IMR-90 (cell line): ENCODE measurements around the gene SLX4IP. TPM values are rescaled to one million over a fixed set of nuclear protein-coding genes. Genes with fewer than 3 reads are reported as not detected.

Experiments used
- ATAC-seq: fragments of 200-7000 bp; cut with Tn5 transposase; 2 replicates; pipeline ENCODE4 v1.9.1; 2020; ENCODE audit warnings: low read depth, mild to moderate bottlenecking, moderate library complexity
- BruUV-seq: library from RNA; stranded (reverse); fragments of 400-500 nt; replicated peaks from 2 replicates; lab custom pipeline; 2021; lab: Mats Ljungman, UMichigan
- CTCF ChIA-PET: fragments of 300-600 bp; formaldehyde crosslinking; extraction: SDS; loops from one replicate; lab custom pipeline; 2021; ENCODE audit warnings: antibody characterized with exemption; lab: Yijun Ruan, JAX
- POLR2A ChIA-PET: fragments of 300-600 bp; sonication (Branson Sonifier 250); formaldehyde crosslinking; loops from one replicate; lab custom pipeline; 2022; ENCODE audit warnings: antibody characterized with exemption; ENCODE audit not compliant: unreplicated experiment; lab: Charles Lee
- DNase-seq: peaks from one replicate; pipeline ENCODE4 v3.0.0; 2013
- H2AFZ ChIP-seq: replicated peaks from 2 replicates; pipeline ENCODE3; 2013; ENCODE audit warnings: low read length, mild to moderate bottlenecking; ENCODE audit not compliant: poor library complexity
- H2AK5ac ChIP-seq: 2 replicates; pipeline ENCODE4 v1.6.1; 2013; ENCODE audit warnings: low read depth, low read length, inconsistent platforms
- H2AK9ac ChIP-seq: replicated peaks from 2 replicates; pipeline ENCODE3; 2013; ENCODE audit warnings: mild to moderate bottlenecking, low read depth, low read length, moderate library complexity; ENCODE audit not compliant: poor library complexity
- H2BK120ac ChIP-seq: 2 replicates; pipeline ENCODE4 v1.6.1; 2013; ENCODE audit warnings: low read depth, low read length, inconsistent platforms
- H2BK15ac ChIP-seq: 3 replicates; pipeline ENCODE4 v1.6.1; 2013; ENCODE audit warnings: low read depth, low read length, inconsistent platforms
- H2BK20ac ChIP-seq: 2 replicates; pipeline ENCODE4 v1.6.1; 2013; ENCODE audit warnings: low read depth, mild to moderate bottlenecking, inconsistent platforms, low read length, moderate library complexity
- H2BK5ac ChIP-seq: 2 replicates; pipeline ENCODE4 v1.6.1; 2013; ENCODE audit warnings: mild to moderate bottlenecking, low read depth, low read length, inconsistent platforms; ENCODE audit not compliant: poor library complexity, severe bottlenecking
- H3K14ac ChIP-seq: replicated peaks from 2 replicates; pipeline ENCODE4 v1.6.1; 2013; ENCODE audit warnings: low read depth, low read length, inconsistent platforms
- H3K18ac ChIP-seq: 2 replicates; pipeline ENCODE4 v1.6.1; 2013; ENCODE audit warnings: low read depth, low read length, control low read depth
- H3K23ac ChIP-seq: 2 replicates; pipeline ENCODE4 v1.6.1; 2013; ENCODE audit warnings: low read depth, low read length, inconsistent platforms
- H3K27ac ChIP-seq: 2 replicates; pipeline ENCODE4 v1.5.1; 2013; ENCODE audit warnings: mild to moderate bottlenecking, control low read depth, low read length; ENCODE audit not compliant: insufficient read depth
- H3K27me3 ChIP-seq: 2 replicates; pipeline ENCODE4 v1.6.1; 2013; ENCODE audit warnings: low read length; ENCODE audit not compliant: control insufficient read depth, insufficient read depth
- H3K36me3 ChIP-seq: 2 replicates; pipeline ENCODE4 v1.6.1; 2013; ENCODE audit warnings: low read length, mixed read lengths; ENCODE audit not compliant: control insufficient read depth, insufficient read depth
- H3K4ac ChIP-seq: 2 replicates; pipeline ENCODE4 v1.6.1; 2013; ENCODE audit warnings: low read depth, low read length, inconsistent platforms
- H3K4me1 ChIP-seq: 2 replicates; pipeline ENCODE4 v1.6.1; 2013; ENCODE audit warnings: low read length, mixed read lengths; ENCODE audit not compliant: control insufficient read depth, insufficient read depth
- H3K4me2 ChIP-seq: 2 replicates; pipeline ENCODE4 v1.6.1; 2013; ENCODE audit warnings: low read depth, mild to moderate bottlenecking, control low read depth, low read length, moderate library complexity
- H3K4me3 ChIP-seq: 2 replicates; pipeline ENCODE4 v1.5.1; 2013; ENCODE audit warnings: low read depth, mild to moderate bottlenecking, control low read depth, low read length, moderate library complexity; ENCODE audit not compliant: insufficient read depth
- H3K56ac ChIP-seq: 2 replicates; pipeline ENCODE4 v1.6.1; 2013; ENCODE audit warnings: low read length, inconsistent platforms; ENCODE audit not compliant: insufficient read depth; ENCODE audit errors: extremely low read depth
- H3K79me1 ChIP-seq, 2 experiments: 2 replicates each; pipeline ENCODE4 v1.6.1; 2013; ENCODE audit warnings: low read length in 2 of 2, inconsistent platforms in 1 of 2, low read depth in 1 of 2
- H3K9ac ChIP-seq: 2 replicates; pipeline ENCODE4 v1.6.1; 2013; ENCODE audit warnings: low read depth, low read length, control low read depth
- H3K9me1 ChIP-seq: 2 replicates; pipeline ENCODE4 v1.6.1; 2013; ENCODE audit warnings: low read length, inconsistent platforms; ENCODE audit not compliant: insufficient read depth
- H3K9me3 ChIP-seq: 2 replicates; pipeline ENCODE4 v1.6.1; 2013; ENCODE audit warnings: low read length; ENCODE audit not compliant: control insufficient read depth, insufficient read depth
- H4K20me1 ChIP-seq: 2 replicates; pipeline ENCODE4 v1.6.1; 2013; ENCODE audit warnings: low read length, inconsistent platforms; ENCODE audit not compliant: insufficient read depth
- H4K5ac ChIP-seq: 2 replicates; pipeline ENCODE4 v1.6.1; 2013; ENCODE audit warnings: mild to moderate bottlenecking, low read depth, low read length, control low read depth
- H4K8ac ChIP-seq, 2 experiments: 2 replicates each; pipeline ENCODE4 v1.6.1; 2013; ENCODE audit warnings: low read depth in 2 of 2, low read length in 2 of 2, control low read depth in 1 of 2, inconsistent platforms in 1 of 2
- H4K91ac ChIP-seq: 2 replicates; pipeline ENCODE4 v1.6.1; 2013; ENCODE audit warnings: low read depth, low read length, inconsistent platforms; ENCODE audit not compliant: insufficient read depth
- CHD1 ChIP-seq: IDR thresholded peaks from 2 replicates; pipeline ENCODE4 v1.6.1; 2012; ENCODE audit warnings: low read depth, low read length, improper control_type of control experiment
- MAFK ChIP-seq: IDR thresholded peaks from 2 replicates; pipeline ENCODE4 v1.6.1; 2012; ENCODE audit warnings: low read depth, low read length, improper control_type of control experiment
- NFE2L2 ChIP-seq: fragments of 150-350 bp; IDR thresholded peaks from 2 replicates; pipeline ENCODE4 v1.6.1; 2016; ENCODE audit warnings: low read depth, mild to moderate bottlenecking, low read length
- WGBS, 2 experiments: methylation state at CpG; one replicate each; pipeline versions ENCODE4 v1.1.5 to v1.1.7; 2013; ENCODE audit warnings: missing lambda C conversion rate in 2 of 2; ENCODE audit not compliant: insufficient read length in 1 of 2; ENCODE audit errors: extremely low coverage in 2 of 2; 5-methylcytosine and 5-hydroxymethylcytosine counted together
- dilution Hi-C: fragments of 300-500 bp; cut with HindIII; formaldehyde crosslinking; loops from one replicate; pipeline ENCODE4 v1.14.3; 2018; ENCODE audit warnings: low sequenced_read_pairs; ENCODE audit not compliant: unreplicated experiment
- in situ Hi-C: fragments of 300-500 bp; cut with MboI; formaldehyde crosslinking; loops from 3 replicates; pipeline ENCODE4 v1.14.3; 2019; ENCODE audit warnings: low sequenced_read_pairs, inconsistent platforms, mixed read lengths
- intact Hi-C: fragments of 100-400 bp; cut with micrococcal nuclease; formaldehyde crosslinking; loops from 2 replicates; pipeline ENCODE4 v1.10.0; 2022
- polyA plus RNA-seq, 3 experiments: library from polyadenylated mRNA; depleted of rRNA; stranded (reverse); fragments of >200 nt; gene quantifications; 2 replicates each; pipeline ENCODE4 v1.2.3, GENCODE V29; 2012; ENCODE audit warnings: low replicate concordance in 1 of 3
- total RNA-seq: library from RNA; depleted of rRNA; stranded (reverse); fragments of >200 nt; gene quantifications from 2 replicates; pipeline ENCODE4 v1.2.3, GENCODE V29; 2012

Gene SLX4IP
- total and polyA plus RNA-seq, 2 of the 4 experiments (the other 2 are of a cell fraction) = 1.3 to 5.9 TPM

DNA sequence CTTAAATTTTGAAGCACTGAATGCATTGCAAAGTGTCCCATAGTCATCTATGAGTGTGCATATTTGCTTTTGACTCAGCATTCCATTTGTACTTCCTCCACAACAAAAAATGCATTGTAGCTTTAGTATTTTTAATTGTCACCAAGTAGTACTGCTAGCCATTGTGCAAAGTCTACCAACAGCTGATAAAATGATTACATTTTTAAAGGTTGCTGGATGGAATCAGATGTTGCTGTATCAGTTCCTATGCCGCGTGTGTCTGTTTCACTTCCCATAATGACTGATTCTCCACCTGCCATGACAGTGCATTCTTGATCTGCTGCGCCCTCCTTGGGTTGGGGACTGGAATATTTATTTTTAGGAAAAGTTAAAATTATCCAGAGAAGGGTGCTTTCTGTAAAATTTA lies 41.2 kb downstream of the SLX4IP start:
- POLR2A ChIA-PET = no interaction called here
- in situ Hi-C loops = no loop called here

More for the DNA sequence above, 41.2 kb downstream of the SLX4IP start:
- Histone ChIP-seq H3K56ac (no peak overlapping the region), H2AK9ac (no peak overlapping the region), H4K91ac (no peak overlapping the region), H4K5ac (no peak overlapping the region), H4K8ac (no peak overlapping the region), H3K9me1 (no peaks in the 10 kb centered on the region; the same call in 1 of the 2 replicates), H2AK5ac (no peak overlapping the region), H2BK20ac (no peak overlapping the region), H3K27me3 (no peaks in the 10 kb centered on the region), H3K4me3 (no peak overlapping the region), H4K20me1 (no peaks in the 10 kb centered on the region), H3K23ac (no peak overlapping the region), H3K36me3 (0 out of 2 replicates have a peak, but pooled peaks cover 1% of the 10 kb centered on the region), H3K18ac (peak overlapping the region; percentile 80; the same call in 1 of the 2 replicates), H3K9ac (no peak overlapping the region), H2AFZ (no peak overlapping the region), H3K9me3 (0 out of 2 replicates have a peak, but pooled peaks cover 2% of the 10 kb centered on the region), H3K14ac (no peak overlapping the region; the same call in 1 of the 2 replicates), H2BK5ac (no peak overlapping the region), H2BK15ac (no peak overlapping the region), H3K4me1 (peaks cover 4% of the 10 kb centered on the region), H3K79me1 (peaks cover 0 to 8% of the 10 kb centered on the region in 2 experiments; a peak in 2 of 4 replicates), H2BK120ac (no peak overlapping the region; the same call in 1 of the 2 replicates), H3K27ac (no peak overlapping the region), H3K4me2 (no peak overlapping the region), H3K4ac (no peak overlapping the region)
- CTCF ChIA-PET = interaction anchor here (1.0 kb wide), 1 partner anchor 20 kb away, joined by 3 read pairs; no protein-coding TSS in a partner anchor
- intact Hi-C loops = loop anchor here (5.0 kb wide), 1 partner anchor 36 kb away; no protein-coding TSS in a partner anchor
- TF ChIP-seq MAFK = peak; percentile 60
- TF ChIP-seq CHD1 = no peak
- peak; percentile 28; the same call in 1 of the 2 replicates for TF ChIP-seq NFE2L2
- peak; percentile 73 for ATAC-seq
- WGBS, 2 experiments = no CpG with 5 or more reads among the region's 3 CpGs
- DNase-seq = peak; percentile 51
- dilution Hi-C loops = no loop called here
- BruUV-seq = no TSS peak
